Activated CD4-positive, alpha-beta T cell treated with anti-CD3 and anti-CD28 coated beads, Interleukin-2, amount 50 U/mL, for 48 hours (primary cell): Measurements from ENCODE around the gene HRAS.

Experiments used
- DNase-seq, 2 experiments: peaks; one replicate each; pipeline ENCODE4 v3.0.0-alpha.2; 2020

The HRAS gene

DNA sequence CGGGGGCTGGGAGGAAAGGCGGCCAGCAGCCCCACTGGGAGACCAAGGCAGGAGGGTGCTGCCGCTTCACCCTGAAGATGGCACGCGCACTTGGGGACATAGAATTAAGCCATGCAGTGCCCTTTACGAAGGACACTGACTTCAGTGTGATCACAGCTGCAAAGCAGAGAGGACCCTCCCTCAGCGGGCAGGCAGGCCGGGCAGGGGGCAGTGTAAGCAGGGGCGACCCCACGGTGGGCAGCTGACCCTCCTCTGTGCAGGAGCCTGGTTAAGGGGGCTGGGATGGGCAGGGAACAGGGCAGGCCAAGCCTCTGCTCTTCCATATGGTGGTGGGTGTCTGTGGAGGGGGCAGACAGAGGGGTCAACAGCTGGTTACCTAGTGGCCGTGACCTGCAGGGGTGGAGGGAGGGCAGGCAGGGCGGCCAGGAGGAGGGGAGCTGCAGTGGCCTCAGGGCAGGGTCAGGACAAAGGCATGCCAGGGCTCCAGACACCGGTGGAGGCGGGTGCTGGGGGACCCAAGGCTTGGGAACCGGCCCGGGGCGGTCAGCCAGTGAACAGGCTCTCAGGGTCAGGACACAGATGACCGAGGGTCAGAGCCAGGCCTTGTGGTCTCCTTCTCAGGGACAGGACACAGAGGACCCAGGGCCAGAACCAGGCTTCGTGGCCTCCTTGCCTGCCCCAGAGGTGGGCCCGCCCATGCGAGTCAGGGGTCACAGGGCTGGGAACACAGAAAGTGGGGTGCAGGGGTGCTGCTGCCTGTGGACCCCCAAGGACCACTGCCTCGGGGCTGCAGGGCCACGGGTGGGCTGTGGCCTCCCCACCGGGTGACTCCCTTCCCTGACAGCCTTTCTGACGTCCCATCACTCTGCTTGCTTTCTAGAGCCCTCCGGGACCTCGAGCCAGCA is 18.0 kb upstream of the HRAS start:
- DNase-seq: no peak

- DNase-seq: no peak
These were observed 16.2 kb upstream of the HRAS start for GRCh38 chr11:551596-551995.

DNA sequence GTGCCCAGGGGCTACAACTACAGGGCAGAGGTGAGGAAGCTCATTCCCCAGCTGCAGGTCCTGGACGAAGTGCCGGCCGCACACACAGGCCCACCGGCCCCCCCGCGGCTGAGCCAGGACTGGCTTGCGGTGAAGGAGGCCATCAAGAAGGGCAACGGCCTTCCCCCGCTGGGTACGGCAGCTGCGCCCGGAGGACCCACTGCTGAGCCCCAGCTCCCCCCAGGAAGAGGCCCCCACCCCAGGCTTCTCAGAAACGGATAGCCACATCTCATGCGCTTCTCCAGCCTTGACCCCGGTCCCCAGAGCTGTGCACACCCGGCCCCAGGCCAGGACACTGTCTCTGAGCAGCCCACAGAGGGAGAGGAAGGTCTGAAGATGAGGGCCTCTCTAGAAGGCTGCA is 15.8 kb upstream of the HRAS start:
- DNase-seq: no peak

DNA sequence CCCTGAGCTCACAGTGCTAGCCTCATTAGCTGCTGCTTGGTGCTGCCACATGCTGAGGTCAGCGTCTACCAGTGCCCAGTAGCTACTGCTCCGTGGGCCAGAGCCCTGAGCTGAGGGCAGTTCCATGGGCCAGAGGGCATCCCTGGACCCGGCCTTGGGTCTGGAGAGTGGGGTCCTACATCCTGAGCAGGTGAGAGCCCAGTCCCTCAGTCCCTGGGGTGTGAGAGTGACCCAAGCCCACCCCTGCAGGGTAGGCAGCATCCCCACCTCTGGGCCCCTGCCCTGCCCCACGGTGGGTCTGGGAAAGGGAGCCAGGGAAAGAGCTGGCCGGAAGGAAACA is 15.3 kb upstream of the HRAS start:
- DNase-seq: no peak

DNA sequence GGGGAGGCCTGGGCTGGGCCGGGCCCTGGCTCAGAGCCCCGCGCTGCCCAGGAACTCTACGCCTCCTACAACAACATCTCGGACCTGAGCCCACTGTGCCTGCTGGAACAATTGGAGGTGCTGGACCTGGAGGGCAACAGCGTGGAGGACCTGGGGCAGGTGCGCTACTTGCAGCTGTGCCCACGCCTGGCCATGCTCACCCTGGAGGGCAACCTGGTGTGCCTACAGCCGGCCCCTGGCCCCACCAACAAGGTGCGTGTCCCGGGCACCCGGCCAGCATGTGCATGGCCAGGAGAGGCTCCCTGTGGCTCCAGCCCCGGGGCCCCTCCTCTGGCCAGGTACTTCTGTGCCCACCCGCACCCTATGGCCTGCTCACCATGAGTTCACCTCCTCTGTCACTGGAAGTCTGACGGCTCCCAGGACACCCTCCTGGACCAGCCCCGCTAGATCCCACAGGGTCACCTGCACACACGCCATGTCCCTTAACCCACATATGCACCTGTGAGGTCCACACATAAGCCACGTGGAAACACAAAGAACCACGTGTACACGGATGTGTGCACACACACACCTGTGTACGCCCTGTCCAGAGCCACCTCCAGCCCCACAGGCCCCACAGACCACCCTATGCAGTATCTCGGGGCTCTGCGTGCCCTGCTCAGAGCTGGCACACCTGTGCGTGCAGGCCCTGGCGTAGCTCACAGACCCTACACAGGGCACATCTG is 14.8 kb upstream of the HRAS start:
- DNase-seq: no peak

DNA sequence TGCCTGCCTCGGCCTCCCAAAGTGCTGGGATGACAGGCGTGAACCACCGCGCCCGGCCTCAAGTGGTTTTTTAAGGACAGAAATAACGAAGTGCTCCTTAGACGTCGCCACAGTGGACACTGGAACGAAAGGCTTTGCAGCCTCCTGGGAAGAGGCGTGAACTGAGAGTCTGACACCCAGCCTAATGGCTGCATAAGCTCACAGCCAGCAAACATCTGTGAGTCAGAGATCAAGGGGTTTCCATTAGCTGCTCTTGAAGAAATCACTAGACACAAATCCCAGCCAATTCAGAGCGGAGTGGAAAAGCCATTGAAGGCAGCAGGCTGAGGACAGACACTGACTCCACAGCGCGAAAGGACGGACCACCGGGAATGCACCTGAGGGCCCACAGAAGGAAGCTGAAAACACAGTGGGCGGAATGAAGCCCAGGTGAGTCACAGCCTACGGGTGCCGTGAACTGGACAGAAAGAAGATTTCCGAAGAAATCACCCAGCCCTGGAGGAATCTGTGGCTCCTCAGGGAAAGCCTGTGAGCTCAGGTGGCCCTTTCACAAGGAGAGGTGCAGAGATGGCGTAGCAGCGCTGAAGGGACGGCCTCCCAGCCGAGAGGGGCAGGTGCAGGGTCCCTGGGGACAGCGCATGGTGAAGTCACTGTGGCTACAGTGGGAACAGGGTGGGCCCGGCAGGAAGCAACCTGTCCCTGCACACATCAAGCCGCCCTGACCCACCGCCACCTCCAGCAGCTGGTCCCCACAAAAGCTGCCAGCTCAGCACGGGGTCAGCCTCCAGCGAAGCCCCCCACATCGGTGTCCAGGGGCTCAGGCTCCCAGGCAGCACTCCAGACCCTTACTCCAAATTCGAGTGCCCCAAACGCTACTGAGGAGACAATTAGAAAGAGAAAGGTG is 13.6 kb upstream of the HRAS start:
- DNase-seq: no peak

DNA sequence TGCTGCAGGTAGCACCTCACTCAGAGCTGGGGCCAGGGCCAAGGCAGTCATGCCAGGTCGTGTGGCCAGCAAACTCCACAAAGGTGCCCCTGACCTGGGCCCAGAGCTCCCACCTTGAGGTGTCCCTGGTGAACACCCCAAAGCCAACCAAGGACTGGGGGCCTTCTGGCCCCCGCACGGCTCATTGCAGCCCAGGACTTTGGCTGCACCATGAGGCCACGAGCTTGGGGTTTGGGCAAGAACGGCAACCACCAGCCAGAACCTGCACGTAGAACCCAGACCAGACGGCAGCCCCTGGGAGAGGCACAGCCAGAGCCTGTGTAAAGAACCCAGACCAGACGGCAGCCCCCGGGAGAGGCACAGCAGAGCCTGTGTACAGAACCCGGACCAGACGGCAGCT is 9.8 kb upstream of the HRAS start:
- DNase-seq: no peak

DNA sequence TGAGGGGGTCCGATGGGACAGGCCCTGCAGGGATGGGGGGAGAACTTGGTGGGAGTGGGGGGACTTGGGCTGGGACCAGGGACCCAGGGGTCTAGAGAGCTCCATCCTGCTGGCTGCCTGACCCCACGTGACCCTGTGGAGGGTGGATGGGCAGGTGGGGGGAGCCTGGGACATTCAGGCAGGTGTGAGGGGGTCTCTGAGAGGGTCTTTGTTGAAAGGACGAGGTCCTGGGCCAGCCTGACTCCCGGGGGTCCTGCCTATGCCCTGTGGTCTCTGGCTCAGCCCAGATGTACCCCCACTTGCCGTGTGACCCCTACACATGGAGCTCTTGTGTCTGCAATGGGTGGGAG is 9.4 kb upstream of the HRAS start:
- no peak for DNase-seq

DNA sequence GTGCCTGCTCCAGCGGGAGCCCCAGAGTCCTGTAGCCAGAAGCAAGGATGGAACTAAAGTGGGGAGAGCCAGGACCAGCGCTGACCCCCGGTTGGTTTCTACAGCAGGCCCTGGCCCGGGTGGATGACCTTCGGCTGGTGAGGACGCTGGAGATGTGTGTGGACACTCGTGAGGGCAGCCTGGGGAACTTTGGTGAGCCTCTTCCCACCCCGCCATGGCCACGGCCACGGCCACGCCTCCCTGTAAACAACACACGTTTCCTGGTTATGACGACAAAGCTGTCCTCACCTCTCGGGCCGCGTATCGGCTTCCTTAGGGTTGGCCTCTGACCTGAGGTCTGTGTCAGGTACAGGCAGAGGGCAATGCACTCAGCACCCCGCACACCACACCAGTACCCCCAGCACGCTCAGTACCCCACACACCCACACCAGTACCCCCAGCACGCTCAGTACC is 6.1 kb upstream of the HRAS start:
- no peak for DNase-seq

- no peak for DNase-seq
These were observed 5.4 kb upstream of the HRAS start for GRCh38 chr11:540583-541432.

- no peak for DNase-seq
These were observed 4.7 kb upstream of the HRAS start for GRCh38 chr11:539971-540481.

DNA sequence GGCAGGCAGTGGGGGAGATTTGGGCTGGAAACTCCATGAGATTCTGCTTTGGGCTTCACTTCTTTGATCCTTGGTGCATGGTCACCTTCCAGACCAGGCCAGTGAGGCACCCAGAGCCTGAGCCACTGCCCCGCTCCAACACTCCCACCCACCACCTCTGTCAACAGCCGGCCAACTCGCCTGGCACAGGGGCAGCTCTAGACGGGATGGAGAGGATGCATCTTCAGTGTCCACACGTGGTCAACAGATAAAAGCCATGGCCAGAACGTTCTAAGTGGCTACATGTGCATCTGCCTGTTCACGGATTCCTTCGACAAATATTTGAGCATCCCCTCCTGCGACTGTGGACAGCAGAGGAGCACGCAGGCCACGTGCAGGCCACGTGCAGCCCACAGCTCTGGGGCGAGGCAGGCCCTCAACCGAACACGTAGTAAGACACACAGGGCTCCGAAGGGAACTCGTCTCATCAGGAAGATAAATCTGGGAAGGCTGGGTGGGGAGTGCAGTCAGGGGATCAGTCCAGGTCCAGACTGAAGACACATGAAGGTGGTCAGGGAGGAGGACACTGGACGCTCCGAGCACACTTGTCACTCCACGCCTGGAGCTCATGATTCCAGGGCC is 3.2 kb upstream of the HRAS start:
- DNase-seq: no peak

DNA sequence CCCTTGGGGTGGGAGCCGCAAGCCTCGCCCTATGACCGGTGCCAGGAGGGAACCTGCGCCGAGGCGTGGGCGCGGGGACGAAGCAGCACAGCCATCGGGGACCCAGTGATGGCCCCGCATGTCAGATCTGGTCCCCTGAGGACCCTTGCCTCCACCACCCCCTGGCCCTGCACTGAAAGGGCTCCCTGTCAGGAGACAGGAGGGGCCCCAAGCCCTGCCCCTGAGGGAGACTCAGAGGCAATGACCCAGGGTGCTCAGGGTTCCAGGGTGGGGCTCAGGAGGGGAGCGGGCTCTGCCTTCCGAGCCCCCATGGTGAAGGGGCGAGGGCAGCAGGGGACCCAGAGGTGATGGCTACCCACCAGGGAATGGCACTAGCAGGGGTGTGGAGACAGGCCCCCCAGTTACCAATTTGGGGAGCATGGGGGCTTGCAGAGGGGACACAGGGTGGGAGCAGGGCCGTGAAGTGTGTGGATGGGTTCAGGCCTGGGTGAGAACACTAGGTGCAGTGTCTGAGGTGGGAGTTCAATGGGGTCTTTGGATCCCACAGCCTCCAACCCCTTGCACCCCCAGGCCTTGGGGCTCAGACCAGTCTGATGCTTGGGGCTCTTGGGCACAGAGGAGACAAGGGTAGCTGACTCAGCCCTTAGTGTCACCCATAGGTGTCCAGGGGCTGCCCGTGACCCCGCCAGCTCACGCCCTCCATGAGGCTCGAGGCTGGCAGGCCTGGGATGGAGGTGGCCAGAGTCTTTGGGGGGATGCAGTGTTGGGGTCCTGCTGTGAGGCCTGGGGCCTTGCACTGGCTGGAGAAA is 2.5 kb upstream of the HRAS start:
- DNase-seq: no peak

DNA sequence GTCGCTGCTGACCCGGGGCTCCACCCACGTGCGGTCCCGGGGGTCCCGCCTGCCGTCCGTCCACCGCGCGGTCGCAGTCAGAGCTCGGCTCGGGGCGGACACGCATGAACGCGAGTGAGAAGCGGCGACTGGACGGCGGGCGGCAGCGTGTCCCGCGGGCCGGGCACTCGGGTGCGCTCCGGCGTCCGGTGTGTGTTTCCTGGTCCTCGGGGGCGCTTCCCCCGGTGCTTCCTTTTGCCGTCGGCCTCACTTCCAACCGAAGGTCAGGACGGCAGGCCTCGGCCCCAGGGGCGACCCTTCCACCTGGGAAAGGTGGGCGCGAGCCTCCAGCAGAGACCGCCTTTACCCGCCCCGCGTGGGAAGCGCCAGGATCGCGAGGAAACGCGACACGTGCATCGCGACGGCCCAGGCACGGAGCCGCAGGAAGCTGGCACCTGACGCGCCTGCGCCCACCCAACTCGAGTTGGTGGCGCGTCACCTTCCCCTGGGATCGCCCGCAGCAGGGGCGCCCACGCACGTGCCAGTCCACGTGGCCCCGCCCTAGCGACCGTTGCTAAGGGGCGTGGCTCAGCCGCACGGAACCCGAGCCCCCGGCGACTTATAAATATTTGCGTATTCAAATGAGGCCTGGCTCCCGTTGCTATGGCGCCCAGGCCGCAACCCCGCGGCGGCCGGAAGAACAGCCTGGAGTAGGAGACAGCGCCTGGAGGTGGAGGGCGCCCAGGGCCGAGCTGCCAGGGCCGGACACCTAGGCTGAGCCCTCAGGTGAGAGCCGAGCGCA is 1.7 kb upstream of the HRAS start, which contains the start of gene LRRC56:
Gene LRRC56 (plus strand): TSS at position 687 of the 781 bp plus-strand sequence. CDS start 3,158 bp downstream, outside the sequence.
- peak; percentile 88 to 92 for DNase-seq

DNA sequence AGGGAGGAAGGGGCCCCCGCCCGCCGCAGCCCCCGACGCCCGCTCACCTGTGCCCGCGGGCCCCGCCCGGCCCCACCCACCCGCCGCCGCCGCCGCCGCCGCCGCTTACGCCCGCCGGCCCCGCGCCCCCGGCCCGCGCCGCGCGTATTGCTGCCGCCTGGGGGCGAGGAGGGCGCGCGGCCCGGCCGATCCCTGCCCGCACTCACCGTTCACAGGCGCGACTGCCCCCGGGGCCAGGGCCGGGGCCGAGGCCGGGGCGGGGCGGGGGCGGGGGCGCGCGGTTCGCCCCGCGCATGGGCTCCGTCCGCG is 212 bp downstream of the HRAS start:
- DNase-seq: no peak

DNA sequence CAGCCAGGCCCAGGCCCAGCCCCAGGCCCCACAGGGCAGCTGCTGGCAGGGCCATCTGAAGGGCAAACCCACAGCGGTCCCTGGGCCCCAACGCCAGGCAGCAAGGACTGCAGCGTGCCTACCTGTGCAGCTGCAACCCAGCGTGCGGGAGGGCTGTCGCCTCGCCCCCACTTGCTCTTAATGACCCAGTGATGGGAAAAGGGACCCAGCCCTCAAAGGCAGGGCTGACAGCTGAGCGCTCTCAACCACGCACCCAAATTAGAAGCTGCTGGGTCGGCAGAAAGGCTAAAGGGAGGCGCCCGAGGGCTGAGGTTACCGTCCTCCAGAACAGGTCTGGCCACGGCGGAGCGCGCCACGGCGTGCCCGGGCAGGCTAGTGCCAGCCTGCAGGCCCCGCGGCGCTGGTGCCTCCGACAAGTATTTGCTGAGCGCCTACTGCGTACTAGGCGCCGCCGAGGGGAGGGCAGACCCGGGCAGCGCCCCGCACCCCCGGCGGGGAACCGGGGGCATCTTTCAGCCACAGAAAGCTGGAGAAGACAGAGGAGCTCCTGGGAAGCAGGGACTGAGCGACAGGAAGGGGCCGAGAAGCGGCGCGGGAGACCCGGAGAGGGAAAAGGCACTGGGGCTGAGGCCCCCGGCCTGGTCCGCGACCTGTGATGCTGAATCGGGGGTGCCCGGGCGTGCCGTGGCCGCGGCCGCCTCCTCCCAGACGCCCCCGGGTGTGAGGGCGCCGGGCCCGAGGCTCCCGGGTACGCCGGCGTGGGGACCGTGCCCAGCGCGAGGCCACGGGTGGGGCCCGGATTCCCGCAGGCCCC is 773 bp downstream of the HRAS start:
- DNase-seq: peak; percentile 35 to 52

DNA sequence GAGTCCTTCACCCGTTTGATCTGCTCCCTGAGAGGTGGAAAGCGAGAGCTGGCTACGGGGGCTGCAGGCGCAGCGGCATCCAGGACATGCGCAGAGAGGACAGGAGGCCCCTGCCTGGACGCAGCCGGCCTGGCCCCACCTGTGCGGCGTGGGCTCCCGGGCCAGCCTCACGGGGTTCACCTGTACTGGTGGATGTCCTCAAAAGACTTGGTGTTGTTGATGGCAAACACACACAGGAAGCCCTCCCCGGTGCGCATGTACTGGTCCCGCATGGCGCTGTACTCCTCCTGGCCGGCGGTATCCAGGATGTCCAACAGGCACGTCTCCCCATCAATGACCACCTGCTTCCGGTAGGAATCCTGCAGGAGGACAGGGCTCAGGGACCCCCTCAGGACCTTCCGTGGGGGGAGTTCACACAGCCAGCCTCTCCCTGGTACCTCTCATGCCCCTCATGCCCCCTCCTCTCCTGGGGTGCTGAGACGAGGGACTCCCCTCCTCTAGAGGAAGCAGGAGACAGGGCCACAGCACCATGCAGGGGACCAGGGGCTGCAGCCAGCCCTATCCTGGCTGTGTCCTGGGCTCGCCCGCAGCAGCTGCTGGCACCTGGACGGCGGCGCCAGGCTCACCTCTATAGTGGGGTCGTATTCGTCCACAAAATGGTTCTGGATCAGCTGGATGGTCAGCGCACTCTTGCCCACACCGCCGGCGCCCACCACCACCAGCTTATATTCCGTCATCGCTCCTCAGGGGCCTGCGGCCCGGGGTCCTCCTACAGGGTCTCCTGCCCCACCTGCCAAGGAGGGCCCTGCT is 1.6 kb downstream of the HRAS start:
- DNase-seq: no peak

DNA sequence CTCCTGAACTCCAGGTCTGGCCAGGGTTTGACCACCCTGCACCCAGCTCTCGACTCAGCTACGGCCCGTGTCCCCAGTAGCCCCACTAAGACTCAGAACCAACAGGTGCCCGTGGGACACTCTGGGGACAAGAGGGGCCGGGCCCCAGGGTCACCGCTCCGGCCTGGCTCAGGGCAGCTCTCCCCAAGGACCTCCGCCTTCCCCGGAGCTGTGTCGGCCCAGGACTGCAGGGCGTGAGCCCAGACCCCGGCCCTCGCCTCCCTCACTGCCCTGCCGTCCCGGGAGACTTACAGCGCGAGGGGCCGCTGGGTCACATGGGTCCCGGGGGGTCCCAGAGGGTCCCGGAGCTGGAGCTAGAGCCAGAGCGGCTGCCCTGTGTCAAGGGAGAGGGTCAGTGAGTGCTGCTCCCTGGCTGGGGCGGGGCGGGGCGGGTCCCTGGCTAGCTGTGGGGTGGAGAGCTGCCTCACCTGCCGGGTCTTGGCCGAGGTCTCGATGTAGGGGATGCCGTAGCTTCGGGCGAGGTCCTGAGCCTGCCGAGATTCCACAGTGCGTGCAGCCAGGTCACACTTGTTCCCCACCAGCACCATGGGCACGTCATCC is 2.3 kb downstream of the HRAS start:
- no peak for DNase-seq
